IMR-90 (cell line): Measurements from ENCODE around the gene HRC. TPM values are rescaled to one million over a fixed set of nuclear protein-coding genes. Genes with fewer than 3 reads are reported as not detected.
A peak's percentile ranks its signal among the peaks of the same experiment; 100 is the strongest.
"Not testable (repeated sequence)": the region's sequence is repeated elsewhere in the genome, so short reads cannot be mapped to it uniquely, and the experiment has no call there.

Experiments
- ATAC-seq: fragments of 200-7000 bp; cut with Tn5 transposase; 2 replicates; pipeline ENCODE4 v1.9.1; 2020; ENCODE audit warnings: low read depth, mild to moderate bottlenecking, moderate library complexity
- BruUV-seq: library from RNA; stranded (reverse); fragments of 400-500 nt; replicated peaks from 2 replicates; lab custom pipeline; 2021; lab: Mats Ljungman, UMichigan
- CTCF ChIA-PET: fragments of 300-600 bp; formaldehyde crosslinking; extraction: SDS; loops from one replicate; lab custom pipeline; 2021; ENCODE audit warnings: antibody characterized with exemption; lab: Yijun Ruan, JAX
- POLR2A ChIA-PET: fragments of 300-600 bp; sonication (Branson Sonifier 250); formaldehyde crosslinking; loops from one replicate; lab custom pipeline; 2022; ENCODE audit warnings: antibody characterized with exemption; ENCODE audit not compliant: unreplicated experiment; lab: Charles Lee
- DNase-seq: peaks from one replicate; pipeline ENCODE4 v3.0.0; 2013
- H2AFZ ChIP-seq: replicated peaks from 2 replicates; pipeline ENCODE3; 2013; ENCODE audit warnings: low read length, mild to moderate bottlenecking; ENCODE audit not compliant: poor library complexity
- H2AK5ac ChIP-seq: 2 replicates; pipeline ENCODE4 v1.6.1; 2013; ENCODE audit warnings: low read depth, low read length, inconsistent platforms
- H2AK9ac ChIP-seq: replicated peaks from 2 replicates; pipeline ENCODE3; 2013; ENCODE audit warnings: mild to moderate bottlenecking, low read depth, low read length, moderate library complexity; ENCODE audit not compliant: poor library complexity
- H2BK120ac ChIP-seq: 2 replicates; pipeline ENCODE4 v1.6.1; 2013; ENCODE audit warnings: low read depth, low read length, inconsistent platforms
- H2BK15ac ChIP-seq: 3 replicates; pipeline ENCODE4 v1.6.1; 2013; ENCODE audit warnings: low read depth, low read length, inconsistent platforms
- H2BK20ac ChIP-seq: 2 replicates; pipeline ENCODE4 v1.6.1; 2013; ENCODE audit warnings: low read depth, mild to moderate bottlenecking, inconsistent platforms, low read length, moderate library complexity
- H2BK5ac ChIP-seq: 2 replicates; pipeline ENCODE4 v1.6.1; 2013; ENCODE audit warnings: mild to moderate bottlenecking, low read depth, low read length, inconsistent platforms; ENCODE audit not compliant: poor library complexity, severe bottlenecking
- H3K14ac ChIP-seq: replicated peaks from 2 replicates; pipeline ENCODE4 v1.6.1; 2013; ENCODE audit warnings: low read depth, low read length, inconsistent platforms
- H3K18ac ChIP-seq: 2 replicates; pipeline ENCODE4 v1.6.1; 2013; ENCODE audit warnings: low read depth, low read length, control low read depth
- H3K23ac ChIP-seq: 2 replicates; pipeline ENCODE4 v1.6.1; 2013; ENCODE audit warnings: low read depth, low read length, inconsistent platforms
- H3K27ac ChIP-seq: 2 replicates; pipeline ENCODE4 v1.5.1; 2013; ENCODE audit warnings: mild to moderate bottlenecking, control low read depth, low read length; ENCODE audit not compliant: insufficient read depth
- H3K27me3 ChIP-seq: 2 replicates; pipeline ENCODE4 v1.6.1; 2013; ENCODE audit warnings: low read length; ENCODE audit not compliant: control insufficient read depth, insufficient read depth
- H3K36me3 ChIP-seq: 2 replicates; pipeline ENCODE4 v1.6.1; 2013; ENCODE audit warnings: low read length, mixed read lengths; ENCODE audit not compliant: control insufficient read depth, insufficient read depth
- H3K4ac ChIP-seq: 2 replicates; pipeline ENCODE4 v1.6.1; 2013; ENCODE audit warnings: low read depth, low read length, inconsistent platforms
- H3K4me1 ChIP-seq: 2 replicates; pipeline ENCODE4 v1.6.1; 2013; ENCODE audit warnings: low read length, mixed read lengths; ENCODE audit not compliant: control insufficient read depth, insufficient read depth
- H3K4me2 ChIP-seq: 2 replicates; pipeline ENCODE4 v1.6.1; 2013; ENCODE audit warnings: low read depth, mild to moderate bottlenecking, control low read depth, low read length, moderate library complexity
- H3K4me3 ChIP-seq: 2 replicates; pipeline ENCODE4 v1.5.1; 2013; ENCODE audit warnings: low read depth, mild to moderate bottlenecking, control low read depth, low read length, moderate library complexity; ENCODE audit not compliant: insufficient read depth
- H3K56ac ChIP-seq: 2 replicates; pipeline ENCODE4 v1.6.1; 2013; ENCODE audit warnings: low read length, inconsistent platforms; ENCODE audit not compliant: insufficient read depth; ENCODE audit errors: extremely low read depth
- H3K79me1 ChIP-seq, 2 experiments: 2 replicates each; pipeline ENCODE4 v1.6.1; 2013; ENCODE audit warnings: low read length in 2 of 2, inconsistent platforms in 1 of 2, low read depth in 1 of 2
- H3K9ac ChIP-seq: 2 replicates; pipeline ENCODE4 v1.6.1; 2013; ENCODE audit warnings: low read depth, low read length, control low read depth
- H3K9me1 ChIP-seq: 2 replicates; pipeline ENCODE4 v1.6.1; 2013; ENCODE audit warnings: low read length, inconsistent platforms; ENCODE audit not compliant: insufficient read depth
- H3K9me3 ChIP-seq: 2 replicates; pipeline ENCODE4 v1.6.1; 2013; ENCODE audit warnings: low read length; ENCODE audit not compliant: control insufficient read depth, insufficient read depth
- H4K20me1 ChIP-seq: 2 replicates; pipeline ENCODE4 v1.6.1; 2013; ENCODE audit warnings: low read length, inconsistent platforms; ENCODE audit not compliant: insufficient read depth
- H4K5ac ChIP-seq: 2 replicates; pipeline ENCODE4 v1.6.1; 2013; ENCODE audit warnings: mild to moderate bottlenecking, low read depth, low read length, control low read depth
- H4K8ac ChIP-seq, 2 experiments: 2 replicates each; pipeline ENCODE4 v1.6.1; 2013; ENCODE audit warnings: low read depth in 2 of 2, low read length in 2 of 2, control low read depth in 1 of 2, inconsistent platforms in 1 of 2
- H4K91ac ChIP-seq: 2 replicates; pipeline ENCODE4 v1.6.1; 2013; ENCODE audit warnings: low read depth, low read length, inconsistent platforms; ENCODE audit not compliant: insufficient read depth
- WGBS, 2 experiments: methylation state at CpG; one replicate each; pipeline versions ENCODE4 v1.1.5 to v1.1.7; 2013; ENCODE audit warnings: missing lambda C conversion rate in 2 of 2; ENCODE audit not compliant: insufficient read length in 1 of 2; ENCODE audit errors: extremely low coverage in 2 of 2; 5-methylcytosine and 5-hydroxymethylcytosine counted together
- dilution Hi-C: fragments of 300-500 bp; cut with HindIII; formaldehyde crosslinking; loops from one replicate; pipeline ENCODE4 v1.14.3; 2018; ENCODE audit warnings: low sequenced_read_pairs; ENCODE audit not compliant: unreplicated experiment
- in situ Hi-C: fragments of 300-500 bp; cut with MboI; formaldehyde crosslinking; loops from 3 replicates; pipeline ENCODE4 v1.14.3; 2019; ENCODE audit warnings: low sequenced_read_pairs, inconsistent platforms, mixed read lengths
- intact Hi-C: fragments of 100-400 bp; cut with micrococcal nuclease; formaldehyde crosslinking; loops from 2 replicates; pipeline ENCODE4 v1.10.0; 2022
- polyA plus RNA-seq, 3 experiments: library from polyadenylated mRNA; depleted of rRNA; stranded (reverse); fragments of >200 nt; gene quantifications; 2 replicates each; pipeline ENCODE4 v1.2.3, GENCODE V29; 2012; ENCODE audit warnings: low replicate concordance in 1 of 3
- total RNA-seq: library from RNA; depleted of rRNA; stranded (reverse); fragments of >200 nt; gene quantifications from 2 replicates; pipeline ENCODE4 v1.2.3, GENCODE V29; 2012

Gene HRC
- total and polyA plus RNA-seq, 2 of the 4 experiments (the other 2 are of a cell fraction), result 0.03 TPM; not detected in 1

DNA sequence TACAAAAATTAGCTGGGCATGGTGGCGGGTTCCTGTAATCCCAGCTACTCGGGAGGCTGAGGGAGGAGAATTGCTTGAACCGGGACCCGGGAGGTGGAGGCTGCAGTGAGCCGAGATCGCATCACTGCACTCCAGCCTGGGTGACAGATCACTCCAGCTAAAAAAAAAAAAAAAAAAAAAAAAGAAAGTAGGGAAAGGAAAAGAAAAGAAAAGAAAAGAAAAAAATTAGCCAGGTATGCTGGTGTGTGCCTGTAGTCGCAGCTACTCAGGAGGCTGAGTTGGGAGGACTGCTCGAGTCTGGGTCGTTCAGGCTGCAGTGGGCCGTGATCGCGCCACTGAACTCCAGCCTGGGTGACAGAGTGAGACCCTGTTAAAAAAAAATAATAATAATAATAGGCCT, 28.0 kb downstream of the HRC start:
- H3K14ac ChIP-seq, H3K27ac ChIP-seq, in situ Hi-C loops, H2AK5ac ChIP-seq, H3K4me1 ChIP-seq, H2BK15ac ChIP-seq, intact Hi-C loops, H2BK20ac ChIP-seq, H4K91ac ChIP-seq, H3K23ac ChIP-seq, H3K9me1 ChIP-seq, H3K4me3 ChIP-seq, H3K9ac ChIP-seq, BruUV-seq, H2BK120ac ChIP-seq, H2AK9ac ChIP-seq, H3K18ac ChIP-seq, dilution Hi-C loops, H4K20me1 ChIP-seq, H3K4me2 ChIP-seq, ATAC-seq, H3K56ac ChIP-seq, H4K5ac ChIP-seq, H3K79me1 ChIP-seq, DNase-seq, H3K4ac ChIP-seq, H3K9me3 ChIP-seq, H2AFZ ChIP-seq, H2BK5ac ChIP-seq, H3K27me3 ChIP-seq, H3K36me3 ChIP-seq: not testable (repeated sequence)
- ChIA-PET POLR2A (interaction anchor here (0.6 to 0.7 kb wide), 2 partner anchors 50 to 135 kb away, joined by 6 to 8 read pairs; no protein-coding TSS in a partner anchor), CTCF (interaction anchor here (1.1 kb wide), 1 partner anchor 13 kb away, joined by 4 read pairs; the partner anchor contains the start of gene LIN7B)
- peak overlapping the region in 1 of 2 experiments; percentile 70; a peak in 2 of 4 replicates for H4K8ac ChIP-seq
- WGBS, 2 experiments, result no CpG with 5 or more reads among the region's 12 CpGs
